T follicular helper cell (primary cell): Measurements from ENCODE around the gene BTBD9.

ENCODE experiments used
- DNase-seq: peaks from one replicate; pipeline ENCODE4 v3.0.0-alpha.2; 2020; ENCODE audit warnings: low read depth
- total RNA-seq, 2 experiments: gene quantifications; one replicate each; lab custom pipeline; 2026; lab: John Stamatoyannopoulos, UW

BTBD9 gene
- total RNA-seq = 36.8 to 68.4 reads per million in 2 experiments

DNA sequence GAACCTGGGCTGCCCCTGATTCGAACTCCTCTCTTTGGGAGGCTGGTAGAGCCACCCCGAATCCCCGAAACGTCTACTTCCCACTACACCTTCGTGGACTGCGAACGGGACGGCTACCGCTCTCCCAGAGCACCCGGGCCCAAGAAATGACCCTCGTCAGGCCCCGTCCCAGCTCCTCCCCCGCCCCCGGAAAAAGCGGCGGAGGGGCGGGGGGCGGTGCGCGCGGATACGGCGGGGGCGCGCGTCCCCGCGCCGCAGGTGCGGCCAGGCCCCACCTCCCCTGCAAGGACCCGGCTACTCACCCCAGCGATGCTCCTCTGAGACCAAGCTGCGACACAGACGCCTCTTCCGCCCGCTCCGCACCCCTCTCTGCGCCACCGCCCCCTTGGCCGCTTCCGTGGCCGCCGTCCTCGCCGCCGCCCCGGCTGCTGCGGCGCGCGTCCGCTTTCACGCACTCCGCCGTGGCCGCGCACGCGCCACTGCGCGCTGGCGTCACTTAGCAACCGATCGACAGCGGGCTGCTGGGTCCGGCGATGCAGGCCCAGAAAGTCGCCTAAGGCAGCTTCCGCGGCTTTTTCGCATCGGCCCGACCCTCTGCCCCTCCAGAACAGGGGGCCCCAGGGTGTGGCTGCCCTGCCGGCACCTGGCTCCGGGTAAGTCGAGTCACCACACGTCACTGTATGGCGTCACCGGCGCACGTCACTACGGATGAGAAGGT, at the start of gene BTBD9:
BTBD9 (minus strand) TSS at position 432 of the 718 bp plus-strand sequence.
- DNase-seq = peak; percentile 73

DNA sequence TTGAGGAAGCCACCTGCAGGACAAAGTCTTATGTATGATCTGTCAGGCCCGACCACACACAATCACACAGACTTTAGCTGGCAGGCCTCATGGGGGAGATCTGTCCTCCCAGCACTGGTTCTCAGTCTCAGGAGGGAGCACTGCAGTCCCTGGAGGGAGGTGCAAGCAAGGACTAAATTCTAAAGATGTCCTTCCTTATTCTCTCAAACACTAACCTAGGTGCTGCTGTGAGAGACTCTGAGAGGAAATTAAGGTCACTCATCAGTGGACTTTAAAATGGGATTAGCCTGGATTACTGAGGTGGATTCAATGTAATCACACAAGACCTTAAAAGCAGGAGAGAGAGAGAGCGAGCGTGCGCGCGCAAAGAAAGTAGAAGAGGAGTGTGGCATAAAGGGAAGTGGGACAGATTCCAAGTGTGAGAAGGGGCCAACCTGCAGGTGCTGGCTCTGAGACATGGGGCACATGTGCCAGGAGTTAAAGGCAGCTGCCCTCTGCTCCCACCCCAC, 48.9 kb upstream of the BTBD9 start:
- no peak for DNase-seq

DNA sequence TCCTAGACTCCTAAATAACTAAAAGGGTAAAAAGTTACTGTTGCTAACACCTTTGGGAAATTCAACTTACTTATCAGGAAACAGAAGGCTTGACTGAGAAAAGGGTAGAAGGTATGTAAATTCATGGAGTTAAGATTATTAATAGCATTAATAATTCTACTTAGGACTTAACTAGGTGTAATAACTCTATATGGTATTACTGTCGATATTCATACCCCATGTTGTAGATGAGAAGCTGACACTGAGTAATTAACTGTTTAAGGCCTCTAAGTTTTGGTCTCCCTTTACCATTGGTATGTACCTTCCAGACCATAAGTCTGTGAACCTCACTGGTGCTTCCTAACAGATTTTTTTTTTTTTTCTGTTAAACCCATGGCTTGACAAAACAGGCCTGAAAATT, 47.8 kb upstream of the BTBD9 start:
- DNase-seq = no peak

DNA sequence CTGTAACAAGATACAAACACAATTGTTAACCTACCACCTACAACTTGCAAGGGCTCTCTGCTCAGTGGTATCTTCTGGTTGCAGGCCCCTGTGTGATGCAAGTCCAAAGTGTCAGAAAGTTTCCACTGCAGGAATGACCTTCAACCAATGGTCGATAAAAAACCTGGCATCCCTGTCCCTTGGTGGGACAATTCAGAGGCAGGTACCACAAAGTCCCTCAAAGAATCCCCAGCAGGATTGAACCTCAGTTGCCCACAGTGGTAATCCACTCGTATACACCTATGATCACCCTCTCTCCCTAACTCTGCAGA, 47.3 kb upstream of the BTBD9 start:
- DNase-seq = no peak

DNA sequence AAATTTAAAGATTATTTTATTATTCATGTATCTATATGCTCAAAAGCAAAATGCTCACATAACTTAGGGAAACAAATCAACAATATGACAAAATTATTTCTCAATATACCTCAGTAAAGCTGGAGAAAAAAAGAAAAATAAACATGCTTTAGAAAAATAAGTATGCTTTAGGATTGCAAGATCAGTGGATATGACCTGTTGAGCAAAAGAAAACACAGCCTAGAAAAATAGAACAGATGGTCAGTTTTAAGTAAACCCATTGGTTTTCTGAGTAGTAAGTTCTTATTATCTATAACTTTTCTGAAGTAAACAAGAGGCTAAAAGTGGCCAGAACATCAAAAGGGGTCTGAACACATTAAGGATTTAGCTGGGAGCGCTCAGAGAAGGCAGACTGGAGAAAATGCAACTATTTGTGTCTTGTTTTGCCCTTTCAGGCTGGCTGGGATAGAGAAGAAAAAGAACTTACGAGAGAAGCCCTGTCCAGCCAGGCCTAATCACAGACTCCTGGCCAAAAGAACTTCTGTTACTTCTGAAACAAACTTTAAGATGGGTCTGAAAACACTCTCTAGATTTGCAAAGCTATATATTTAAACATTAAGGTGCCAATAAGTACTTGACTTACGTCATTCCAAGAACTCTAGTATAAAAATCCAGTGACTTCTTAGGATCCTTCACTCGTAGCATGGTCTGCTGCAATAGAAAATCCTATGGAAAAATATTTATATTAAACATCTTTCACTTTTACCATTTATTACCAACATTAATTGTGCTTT, 46.7 kb upstream of the BTBD9 start:
- no peak for DNase-seq

DNA sequence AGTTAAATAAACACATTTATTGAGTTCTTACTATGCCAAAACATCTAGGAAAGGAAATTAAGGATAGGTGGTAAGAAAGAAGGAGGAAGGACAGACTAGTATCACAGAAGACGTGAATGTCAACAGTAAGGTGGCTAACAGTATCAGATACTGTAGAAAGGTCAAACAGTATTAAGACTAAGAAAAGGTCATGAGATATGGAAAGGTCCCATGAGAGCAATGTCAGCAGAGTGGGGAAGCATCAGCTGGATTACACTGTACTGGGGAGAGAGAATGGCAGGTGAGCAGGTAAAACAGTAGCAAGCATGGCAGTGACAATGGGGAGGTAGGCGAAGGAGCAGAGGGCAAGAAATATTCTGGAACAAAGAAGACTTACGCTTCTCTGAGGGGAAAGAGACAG, 45.2 kb upstream of the BTBD9 start:
- DNase-seq = no peak

DNA sequence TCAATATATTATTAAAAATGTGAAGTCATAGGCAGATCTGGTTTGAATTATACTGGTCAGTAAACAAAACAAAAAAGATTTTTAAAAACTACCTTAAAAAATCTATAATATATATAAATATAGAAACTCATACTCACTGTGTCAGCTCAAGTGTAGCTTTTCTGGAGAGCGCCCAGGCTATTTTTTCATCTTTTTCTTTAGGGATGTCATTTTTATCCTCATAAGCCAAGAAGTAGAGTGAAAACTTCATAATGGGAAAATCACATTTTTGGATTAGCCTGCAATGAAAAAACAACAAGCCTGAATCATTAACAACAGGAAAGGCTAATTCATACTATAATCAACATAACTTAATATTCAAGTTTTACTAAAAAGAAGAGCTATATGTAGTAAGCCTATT, 44.5 kb upstream of the BTBD9 start:
- no peak for DNase-seq

DNA sequence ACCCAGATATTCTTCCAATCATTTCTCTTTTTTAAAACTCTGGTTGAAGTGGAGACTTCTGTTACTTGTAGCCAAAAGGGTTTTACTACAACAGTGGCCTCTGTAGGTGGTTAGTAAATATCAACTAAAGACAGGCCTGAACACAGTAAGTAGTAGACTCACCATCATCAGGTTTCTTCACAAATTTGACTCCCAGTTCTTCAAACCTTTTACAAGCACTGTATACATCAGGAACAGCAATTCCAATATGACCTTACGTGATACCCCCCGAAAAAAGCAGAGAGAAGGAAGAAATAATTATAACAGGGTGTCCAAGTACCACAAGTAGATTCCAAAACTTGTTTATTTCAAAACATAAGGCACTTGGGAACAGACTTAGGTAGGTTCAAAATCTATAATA, 42.1 kb upstream of the BTBD9 start:
- no peak for DNase-seq

DNA sequence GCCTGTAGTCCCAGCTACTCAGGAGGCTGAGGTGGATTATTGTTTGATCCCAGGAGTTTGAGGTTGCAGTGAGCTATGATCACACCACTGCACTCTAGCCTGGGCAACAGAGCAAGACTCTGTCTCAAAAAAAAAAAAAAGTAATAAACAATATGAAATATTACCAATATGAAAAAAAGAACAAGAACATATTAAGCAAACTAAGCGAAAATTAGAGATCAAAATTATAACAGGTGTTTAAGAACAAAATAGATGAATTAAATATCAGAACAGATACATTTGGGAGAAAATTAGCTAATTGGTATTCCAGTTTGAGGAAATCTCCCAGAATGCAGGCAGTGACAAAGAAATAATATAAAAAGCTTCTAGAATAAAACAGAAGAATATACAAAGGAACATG, 39.9 kb upstream of the BTBD9 start:
- no peak for DNase-seq

DNA sequence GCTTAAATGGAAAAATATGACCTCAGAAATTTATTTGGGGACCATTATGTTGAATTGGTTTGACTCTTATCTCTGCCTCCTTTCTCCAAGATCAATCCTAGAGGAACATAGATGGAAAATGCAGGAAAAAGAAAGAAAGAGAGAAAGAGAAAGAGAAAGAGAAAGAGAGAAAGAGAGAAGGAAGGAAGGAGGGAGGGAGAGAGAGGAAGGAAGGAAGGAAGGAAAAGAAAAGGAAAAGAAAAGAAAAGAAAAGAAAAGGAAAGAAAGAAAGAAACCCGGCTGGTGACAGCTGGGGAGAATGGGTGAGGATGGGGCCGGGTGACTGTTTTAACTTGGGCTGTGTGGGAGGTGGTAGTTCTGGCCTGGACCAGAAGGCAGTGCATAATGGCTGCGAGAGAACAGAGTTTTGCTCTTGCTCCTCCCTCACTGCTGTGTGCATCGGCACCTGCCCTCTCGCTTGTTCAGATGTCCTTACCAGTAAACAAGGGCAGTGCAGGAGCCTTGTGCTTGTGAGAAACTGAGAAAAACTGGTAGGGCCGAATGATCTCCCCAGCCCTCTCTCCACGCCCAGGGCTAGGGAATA, 38.5 kb upstream of the BTBD9 start:
- DNase-seq = no peak

DNA sequence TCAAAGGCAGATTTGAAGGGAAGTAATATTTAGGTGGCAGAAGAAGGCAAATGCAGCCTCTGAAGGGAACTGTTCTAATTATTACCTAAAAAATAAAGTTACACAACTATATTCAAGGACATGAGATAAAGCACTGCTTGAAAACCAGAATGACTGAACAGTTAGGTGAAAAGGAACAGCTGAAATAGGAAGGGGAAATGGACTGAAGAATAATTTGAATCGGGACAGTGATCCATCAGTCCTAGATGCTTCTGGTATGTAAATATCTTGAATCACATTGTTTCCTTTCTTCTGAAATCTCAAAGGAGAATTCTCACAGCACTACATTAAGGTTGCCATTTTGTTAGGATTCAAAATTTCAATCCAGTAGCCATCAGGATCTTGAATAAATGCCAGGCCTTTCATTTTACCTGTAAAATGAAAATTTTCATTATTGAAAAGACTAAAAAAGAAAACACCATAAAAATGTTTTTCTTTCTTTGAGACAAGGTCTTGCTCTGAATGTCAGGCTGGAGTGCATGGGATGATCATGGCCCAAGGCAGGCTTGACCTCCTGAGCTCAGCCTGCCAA, 37.3 kb upstream of the BTBD9 start:
- DNase-seq = no peak

DNA sequence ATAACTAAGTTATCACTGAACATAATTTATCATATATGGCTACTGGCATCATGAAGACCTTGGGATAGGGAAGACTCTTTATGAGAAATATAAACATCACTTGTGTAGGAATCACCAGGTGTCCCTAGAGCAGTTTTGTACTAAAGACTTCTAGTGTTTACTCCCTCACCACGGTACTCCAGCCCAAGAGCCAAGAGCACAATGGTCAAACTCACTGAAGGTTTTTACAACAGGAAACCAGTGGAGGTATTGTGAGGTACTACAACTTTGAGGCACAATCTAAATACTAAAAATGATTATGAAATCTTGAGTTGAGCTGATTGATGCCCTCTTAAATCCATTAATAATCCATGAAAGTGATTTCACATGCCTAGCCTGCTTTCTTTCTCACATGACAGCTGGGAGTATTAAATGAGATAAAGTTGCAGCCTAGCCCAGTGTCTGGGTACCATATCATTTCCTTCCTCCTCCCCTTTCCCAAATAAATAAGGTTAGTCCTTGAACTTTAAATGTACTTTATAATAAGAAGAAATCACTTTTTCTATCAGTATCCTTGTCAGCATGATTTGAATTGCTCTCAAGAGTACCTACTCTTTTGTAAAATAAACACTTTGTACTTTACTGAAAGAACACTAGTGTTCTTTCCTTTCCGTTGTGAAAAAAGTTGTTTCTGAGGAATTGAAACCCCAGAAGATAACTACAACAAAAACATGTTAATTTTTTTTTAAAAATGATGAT, 36.7 kb upstream of the BTBD9 start:
- DNase-seq = no peak

DNA sequence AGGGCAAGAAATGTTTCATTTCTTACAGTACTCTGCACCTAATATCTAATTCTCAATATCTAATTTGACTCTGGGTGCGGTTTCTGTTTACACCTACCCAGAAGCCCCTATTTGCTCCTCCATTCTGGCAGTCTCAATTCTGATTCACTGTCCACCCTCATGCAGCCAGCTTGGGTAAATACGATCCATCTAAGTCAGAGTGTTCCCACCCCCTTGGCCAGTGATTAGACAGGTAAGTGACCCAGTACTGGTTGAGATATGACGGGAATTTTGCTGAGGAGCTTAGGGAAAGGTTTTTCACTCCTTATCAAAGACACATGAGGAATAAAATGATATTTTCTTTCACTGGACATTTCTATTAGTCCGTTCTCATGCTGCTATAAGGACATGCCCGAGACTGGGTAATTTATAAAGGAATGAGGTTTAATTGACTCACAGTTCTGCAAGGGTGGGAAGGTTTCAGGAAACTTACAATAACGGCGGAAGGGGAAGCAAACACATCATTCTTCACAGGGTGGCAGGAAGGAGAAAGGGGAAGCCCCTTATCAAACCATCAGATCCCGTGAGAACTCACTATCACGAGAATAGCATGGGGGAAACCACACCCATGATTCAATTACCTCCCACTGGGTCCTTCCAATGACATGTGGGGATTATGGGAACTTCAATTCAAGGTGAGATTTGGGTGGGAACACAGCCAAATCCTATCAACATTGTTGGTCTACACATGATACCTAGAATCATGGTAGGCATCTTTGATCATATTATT, 33.9 kb upstream of the BTBD9 start:
- no peak for DNase-seq

DNA sequence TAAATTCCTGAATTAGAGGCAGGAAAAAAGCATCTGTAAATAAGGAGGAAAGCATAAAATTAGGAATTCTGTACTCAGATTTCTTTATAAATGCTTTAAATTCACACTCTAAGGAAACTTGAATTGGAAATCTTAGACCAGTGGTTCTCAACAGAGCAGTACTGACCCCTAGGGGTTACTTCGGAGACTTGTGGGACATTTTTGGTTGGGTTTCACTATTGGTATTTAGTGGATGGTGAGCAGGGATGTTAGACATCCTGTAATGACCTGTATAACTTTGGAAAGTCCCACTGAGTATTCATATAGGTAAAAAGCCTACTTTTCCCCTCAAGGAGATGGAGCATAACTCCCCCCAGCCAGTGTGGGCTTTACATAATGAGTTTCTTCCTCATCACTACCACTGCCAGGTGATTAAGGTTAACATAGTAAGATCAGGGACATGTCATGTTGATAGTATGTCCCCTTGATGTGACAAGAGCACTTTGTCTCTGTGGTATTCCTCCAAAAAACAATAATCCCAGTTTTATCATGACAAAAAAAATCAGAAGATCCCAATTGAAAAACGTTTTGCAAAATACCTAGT, 32.2 kb upstream of the BTBD9 start:
- DNase-seq = peak; percentile 1

DNA sequence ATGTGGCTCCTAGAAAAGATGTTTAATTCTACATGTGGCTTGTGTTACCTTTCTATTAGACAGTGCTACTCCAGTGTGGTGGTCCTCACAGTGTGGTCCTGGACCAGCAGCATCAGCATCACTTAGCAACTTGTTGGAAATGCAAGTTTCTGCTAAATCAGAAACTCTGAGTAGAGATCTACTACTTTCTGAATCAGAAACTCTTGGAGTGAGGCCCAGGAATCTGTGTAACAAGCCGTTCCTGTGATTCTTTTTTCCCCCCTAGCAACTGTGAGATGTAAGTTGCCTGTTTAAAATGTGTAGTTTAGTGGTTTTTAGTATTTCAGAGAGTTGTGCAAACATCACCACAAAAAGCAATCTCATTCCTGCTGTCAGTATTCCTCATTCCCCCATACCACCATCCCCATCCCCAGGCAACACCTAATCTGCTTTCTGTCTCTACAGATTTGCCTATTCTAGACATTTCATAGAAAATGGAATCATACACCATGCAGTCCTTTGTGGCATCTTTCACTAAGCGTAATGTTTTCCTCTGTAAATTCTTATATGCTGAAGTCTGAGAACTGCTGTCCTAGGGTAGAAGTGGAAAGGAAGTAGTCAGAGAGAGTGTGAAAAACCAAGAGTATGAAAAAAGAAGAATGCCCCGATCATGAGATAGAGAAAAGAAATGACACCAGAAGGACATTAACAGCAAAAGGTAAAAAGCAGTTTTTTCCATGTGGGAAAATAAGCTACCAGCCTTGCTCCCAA, 18.9 kb upstream of the BTBD9 start:
- no peak for DNase-seq

DNA sequence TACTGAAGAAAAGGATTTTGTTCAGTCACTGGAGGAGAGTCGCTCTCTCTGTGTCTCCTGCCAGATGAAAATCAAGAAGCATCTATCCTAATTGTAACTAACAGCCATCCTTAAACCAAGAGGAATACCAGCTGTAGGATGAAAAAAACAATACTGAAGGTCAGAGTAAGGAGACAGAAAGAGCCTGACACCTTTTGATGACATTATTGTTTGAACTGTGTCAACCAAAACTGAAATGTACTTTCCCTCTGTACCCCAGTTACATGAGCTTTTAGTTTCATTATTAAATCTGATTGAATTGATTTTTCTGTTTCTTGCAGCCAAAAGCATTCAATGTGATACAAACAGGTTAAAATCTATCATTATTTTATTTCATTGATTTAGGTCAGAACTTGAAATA, 17.2 kb upstream of the BTBD9 start:
- no peak for DNase-seq

DNA sequence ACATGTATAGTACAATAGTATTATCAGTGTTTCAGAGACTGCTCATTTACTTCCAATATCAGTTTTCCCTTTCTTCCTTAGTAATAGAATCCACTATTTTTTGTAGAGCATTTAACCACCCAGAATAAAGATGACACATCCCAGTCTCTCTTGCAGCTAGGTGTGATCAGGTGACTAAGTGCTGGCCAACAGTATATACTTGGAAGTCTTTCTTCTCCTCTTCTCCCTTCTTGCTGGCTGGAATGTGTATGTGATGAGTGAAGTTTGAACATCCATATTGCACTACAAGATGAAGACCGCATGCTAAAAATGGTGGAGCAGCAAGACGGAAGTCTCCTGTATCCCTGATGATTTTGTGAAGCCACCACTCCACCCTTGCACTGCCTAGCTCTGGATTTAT, 14.5 kb upstream of the BTBD9 start:
- no peak for DNase-seq

DNA sequence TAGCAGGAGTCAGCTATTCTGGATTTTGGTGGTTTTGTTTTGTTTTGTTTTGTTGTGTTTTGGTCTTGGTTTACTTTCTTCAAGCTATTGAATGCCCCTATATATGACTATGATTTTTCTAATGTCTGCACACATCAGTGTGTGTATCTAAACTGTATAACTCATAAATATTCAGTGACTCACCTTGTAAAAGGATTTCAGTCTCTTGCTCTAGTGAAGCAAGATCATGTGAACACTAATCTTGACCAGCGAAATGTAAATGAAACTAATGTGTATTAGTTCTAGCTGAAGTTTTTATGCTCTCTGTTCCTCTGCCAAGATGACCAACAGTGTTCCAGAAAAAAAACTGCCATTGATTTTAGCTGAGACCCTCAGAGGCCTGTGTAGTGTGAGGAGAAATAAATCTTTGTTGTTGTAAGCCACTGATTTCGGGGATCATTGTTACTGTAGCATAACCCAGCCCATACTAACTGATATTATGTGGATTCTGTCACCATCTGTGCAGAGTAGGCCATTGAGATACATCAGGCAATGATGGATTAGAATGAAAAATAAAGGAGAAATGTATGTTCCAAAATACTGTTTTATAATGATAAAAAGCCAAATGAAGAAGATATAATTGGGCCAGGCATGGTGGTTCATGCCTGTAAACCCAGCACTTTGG, 11.5 kb upstream of the BTBD9 start:
- DNase-seq = no peak

DNA sequence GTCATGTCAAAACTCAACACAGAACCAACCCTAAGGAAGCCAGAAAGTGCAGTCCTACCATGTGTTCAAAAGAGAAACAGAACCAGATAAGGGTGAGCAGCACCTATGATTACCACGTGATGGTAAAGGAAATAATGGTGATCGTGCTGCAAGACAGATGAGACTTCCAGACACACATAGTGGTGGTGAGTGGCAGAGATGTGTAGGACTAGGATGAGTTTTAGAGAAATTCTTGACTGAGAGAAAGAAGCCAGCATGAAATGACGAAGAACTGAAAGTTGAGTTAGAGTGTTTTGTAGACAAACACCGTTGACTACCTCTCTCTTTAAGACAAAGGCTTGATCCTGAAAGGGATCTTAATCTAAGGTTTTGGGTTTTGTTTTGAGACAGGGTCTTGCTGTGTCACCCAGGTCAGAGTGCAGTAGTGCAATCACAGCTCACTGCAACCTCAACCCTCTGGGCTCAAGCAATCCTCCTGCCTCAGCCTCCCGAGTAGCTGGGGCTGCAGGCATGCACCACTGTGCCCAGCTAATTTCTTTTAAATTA, 10.6 kb upstream of the BTBD9 start:
- no peak for DNase-seq
